Right forelimb (tissue), 1 donor: Measurements from ENCODE around the gene NHSL2.
"Not testable (repeated sequence)": the region's sequence is repeated elsewhere in the genome, so short reads cannot be mapped to it uniquely, and the experiment has no call there.

Experiments
- DNase-seq: peaks from one replicate; pipeline ENCODE4 v3.0.0-alpha.2; 2018

NHSL2 gene

GRCh38 chrX:71927040-71927439 lies 16.4 kb downstream of the NHSL2 start:
- no peak for DNase-seq

GRCh38 chrX:71928856-71929255 lies 18.2 kb downstream of the NHSL2 start:
- no peak for DNase-seq

- DNase-seq: no peak
These were observed 19.7 kb downstream of the NHSL2 start for GRCh38 chrX:71930298-71930697.

- no peak for DNase-seq
These were observed 24.8 kb downstream of the NHSL2 start for GRCh38 chrX:71935476-71935875.

- no peak for DNase-seq
These were observed 26.0 kb downstream of the NHSL2 start for GRCh38 chrX:71936632-71937031.

GRCh38 chrX:71938371-71938770 lies 27.7 kb downstream of the NHSL2 start:
- no peak for DNase-seq

GRCh38 chrX:71941145-71941544 lies 30.5 kb downstream of the NHSL2 start:
- DNase-seq: no peak

GRCh38 chrX:71941776-71942175 lies 31.1 kb downstream of the NHSL2 start:
- no peak for DNase-seq

- no peak for DNase-seq
These were observed 33.7 kb downstream of the NHSL2 start for GRCh38 chrX:71944369-71944768.

- no peak for DNase-seq
These were observed 34.7 kb downstream of the NHSL2 start for GRCh38 chrX:71945237-71945805.

- no peak for DNase-seq
These were observed 38.7 kb downstream of the NHSL2 start for GRCh38 chrX:71949363-71949762.

- peak; percentile 54 for DNase-seq
These were observed 39.3 kb downstream of the NHSL2 start for GRCh38 chrX:71949844-71950445.

GRCh38 chrX:71953391-71953790 lies 42.7 kb downstream of the NHSL2 start:
- DNase-seq: no peak

- no peak for DNase-seq
These were observed 43.3 kb downstream of the NHSL2 start for GRCh38 chrX:71953946-71954345.

GRCh38 chrX:71954458-71954857 lies 43.8 kb downstream of the NHSL2 start:
- DNase-seq: no peak

GRCh38 chrX:71955530-71956120 lies 45.0 kb downstream of the NHSL2 start:
- DNase-seq: no peak

GRCh38 chrX:71958281-71958675 lies 47.6 kb downstream of the NHSL2 start:
- no peak for DNase-seq

- not testable (repeated sequence) for DNase-seq
These were observed 53.5 kb downstream of the NHSL2 start for GRCh38 chrX:71964184-71964583.

- DNase-seq: no peak
These were observed 64.3 kb downstream of the NHSL2 start for GRCh38 chrX:71974916-71975315.

- DNase-seq: no peak
These were observed 66.1 kb downstream of the NHSL2 start for GRCh38 chrX:71976753-71977152.

GRCh38 chrX:71978164-71978563 lies 67.5 kb downstream of the NHSL2 start:
- DNase-seq: no peak

GRCh38 chrX:71989768-71990426 lies 79.3 kb downstream of the NHSL2 start:
- no peak for DNase-seq

GRCh38 chrX:71990518-71990917 lies 79.9 kb downstream of the NHSL2 start:
- DNase-seq: no peak

GRCh38 chrX:71991164-71991563 lies 80.5 kb downstream of the NHSL2 start:
- no peak for DNase-seq
